Vagina (tissue), 2 donors: ENCODE measurements around the gene LPP. TPM values are rescaled to one million over a fixed set of nuclear protein-coding genes. Genes with fewer than 3 reads are reported as not detected.

Experiments used
- DNase-seq, 2 donors: peaks; one replicate each; pipeline ENCODE4 v3.0.0-alpha.2; 2017; ENCODE audit errors: extremely low spot score in 2 of 2
- H3K27ac ChIP-seq: fragments of 200-600 bp; sonication (generic); one replicate; pipeline ENCODE4 v1.5.1; 2019
- H3K27me3 ChIP-seq: fragments of 200-600 bp; sonication (generic); one replicate; pipeline ENCODE4 v1.5.1; 2019
- H3K36me3 ChIP-seq, 2 donors: fragments of 200-600 bp; sonication (generic); one replicate each; pipeline ENCODE4 v1.5.1; 2017 to 2019
- H3K4me1 ChIP-seq: fragments of 200-600 bp; sonication (generic); one replicate; pipeline ENCODE4 v1.5.1; 2019
- H3K4me3 ChIP-seq, 2 donors: fragments of 200-600 bp; sonication (generic); 1 replicate in 1 of 2; 2 replicates in 1 of 2; pipeline ENCODE4 v1.5.1; 2016 to 2019
- H3K9me3 ChIP-seq: fragments of 200-600 bp; sonication (generic); one replicate; pipeline ENCODE4 v1.5.1; 2019
- POLR2A ChIP-seq, 2 donors: fragments of 450-650 bp; IDR thresholded peaks; one replicate each; pipeline ENCODE4 v1.6.1; 2017; ENCODE audit warnings: antibody characterized with exemption in 2 of 2, mild to moderate bottlenecking in 2 of 2, moderate library complexity in 2 of 2
- POLR2AphosphoS5 ChIP-seq, 2 donors: sonication (generic); formaldehyde crosslinking; IDR thresholded peaks; one replicate each; pipeline ENCODE4 v1.9.0; 2017; ENCODE audit warnings: antibody characterized with exemption in 2 of 2, mild to moderate bottlenecking in 2 of 2, low read depth in 1 of 2; ENCODE audit not compliant: insufficient read depth in 1 of 2
- intact Hi-C: fragments of 100-400 bp; cut with DNase I; formaldehyde crosslinking; loops from one replicate; pipeline ENCODE4 v1.15.1; 2023
- total RNA-seq: library from RNA; depleted of rRNA; stranded (reverse); fragments of >200 nt; gene quantifications from one replicate; pipeline ENCODE4 v1.2.3, GENCODE V29; 2016
- TF ChIP-seq, protein P1 (sequence below), 3 experiments: fragments of 450-650 bp in 2 of 3; fragments of 200-600 bp in 1 of 3; sonication (generic) in 1 of 3; IDR thresholded peaks; one replicate each; pipeline ENCODE4 v1.5.1; 2017 to 2019; ENCODE audit warnings: antibody characterized with exemption in 3 of 3, mild to moderate bottlenecking in 2 of 3, moderate library complexity in 2 of 3

The LPP gene
- total RNA-seq, 1 donor from 2014 or later: 248 TPM

DNA sequence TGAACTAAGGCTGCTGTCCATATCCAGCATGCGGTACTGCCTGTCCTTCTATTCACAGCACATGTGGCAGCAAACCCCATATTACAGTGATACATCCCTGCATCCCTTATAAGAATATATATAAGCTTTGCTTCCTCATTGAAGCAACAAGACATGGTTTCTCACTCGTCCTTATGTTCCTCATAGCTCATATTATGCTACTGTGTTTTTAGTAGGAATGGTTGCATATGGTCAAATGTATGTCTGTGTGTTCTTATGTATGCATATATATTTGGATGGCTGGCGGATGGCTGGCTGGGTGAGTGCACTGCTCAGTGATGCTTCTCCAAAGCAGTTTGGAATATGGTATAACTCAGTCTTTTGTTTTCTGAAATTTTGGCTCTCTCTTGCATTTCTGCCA is 254.9 kb downstream of the LPP start:
- no peak overlapping the region for H3K27ac ChIP-seq
- H3K4me1 ChIP-seq: no peaks in the 10 kb centered on the region
- H3K27me3 ChIP-seq: no peaks in the 10 kb centered on the region
- no peak overlapping the region for H3K4me3 ChIP-seq
- TF ChIP-seq POLR2AphosphoS5 (IDR thresholded peaks at IDR 0.05; ENCODE audit: insufficient read depth in 1 of 2, low read depth in 1 of 2) (no peak), POLR2A (IDR thresholded peaks at IDR 0.05) (no peak)
- TF ChIP-seq, protein P1, sequence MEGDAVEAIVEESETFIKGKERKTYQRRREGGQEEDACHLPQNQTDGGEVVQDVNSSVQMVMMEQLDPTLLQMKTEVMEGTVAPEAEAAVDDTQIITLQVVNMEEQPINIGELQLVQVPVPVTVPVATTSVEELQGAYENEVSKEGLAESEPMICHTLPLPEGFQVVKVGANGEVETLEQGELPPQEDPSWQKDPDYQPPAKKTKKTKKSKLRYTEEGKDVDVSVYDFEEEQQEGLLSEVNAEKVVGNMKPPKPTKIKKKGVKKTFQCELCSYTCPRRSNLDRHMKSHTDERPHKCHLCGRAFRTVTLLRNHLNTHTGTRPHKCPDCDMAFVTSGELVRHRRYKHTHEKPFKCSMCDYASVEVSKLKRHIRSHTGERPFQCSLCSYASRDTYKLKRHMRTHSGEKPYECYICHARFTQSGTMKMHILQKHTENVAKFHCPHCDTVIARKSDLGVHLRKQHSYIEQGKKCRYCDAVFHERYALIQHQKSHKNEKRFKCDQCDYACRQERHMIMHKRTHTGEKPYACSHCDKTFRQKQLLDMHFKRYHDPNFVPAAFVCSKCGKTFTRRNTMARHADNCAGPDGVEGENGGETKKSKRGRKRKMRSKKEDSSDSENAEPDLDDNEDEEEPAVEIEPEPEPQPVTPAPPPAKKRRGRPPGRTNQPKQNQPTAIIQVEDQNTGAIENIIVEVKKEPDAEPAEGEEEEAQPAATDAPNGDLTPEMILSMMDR (IDR thresholded peaks at IDR 0.05): no peak
- DNase-seq: no peak
- H3K36me3 ChIP-seq: peaks cover 0 to 9% of the 10 kb centered on the region in 2 donors
- no peaks in the 10 kb centered on the region for H3K9me3 ChIP-seq
- intact Hi-C loops: no loop called here

DNA sequence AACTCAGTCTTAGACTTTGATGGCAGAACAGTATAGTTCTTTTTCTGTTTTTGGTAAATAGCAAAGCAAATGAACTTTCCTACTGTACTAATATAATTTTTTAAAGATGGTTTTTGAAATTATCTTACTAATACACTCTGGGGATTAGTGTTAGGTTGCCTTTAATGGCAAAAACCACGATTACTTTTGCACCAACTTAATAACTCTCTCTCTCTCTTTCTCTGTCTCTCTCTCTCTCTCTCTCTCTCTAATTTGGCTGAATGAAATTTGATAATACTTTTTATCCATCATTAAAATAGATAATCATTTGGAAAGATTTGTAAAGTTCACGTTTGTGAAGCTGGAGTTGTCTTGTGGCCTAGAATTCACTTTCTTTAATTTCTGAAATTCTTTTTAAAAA is 257.8 kb downstream of the LPP start:
- TF ChIP-seq, protein P1 (IDR thresholded peaks at IDR 0.05): no peak
- TF ChIP-seq POLR2A (IDR thresholded peaks at IDR 0.05): no peak
- TF ChIP-seq POLR2AphosphoS5 (IDR thresholded peaks at IDR 0.05; ENCODE audit: insufficient read depth in 1 of 2, low read depth in 1 of 2): no peak
- H3K4me3 ChIP-seq: no peak overlapping the region
- H3K36me3 ChIP-seq: peaks cover 0 to 3% of the 10 kb centered on the region in 2 donors
- intact Hi-C loops: no loop called here
- H3K27me3 ChIP-seq: no peaks in the 10 kb centered on the region
- no peak overlapping the region for H3K27ac ChIP-seq
- no peaks in the 10 kb centered on the region for H3K4me1 ChIP-seq
- DNase-seq: no peak
- no peaks in the 10 kb centered on the region for H3K9me3 ChIP-seq

DNA sequence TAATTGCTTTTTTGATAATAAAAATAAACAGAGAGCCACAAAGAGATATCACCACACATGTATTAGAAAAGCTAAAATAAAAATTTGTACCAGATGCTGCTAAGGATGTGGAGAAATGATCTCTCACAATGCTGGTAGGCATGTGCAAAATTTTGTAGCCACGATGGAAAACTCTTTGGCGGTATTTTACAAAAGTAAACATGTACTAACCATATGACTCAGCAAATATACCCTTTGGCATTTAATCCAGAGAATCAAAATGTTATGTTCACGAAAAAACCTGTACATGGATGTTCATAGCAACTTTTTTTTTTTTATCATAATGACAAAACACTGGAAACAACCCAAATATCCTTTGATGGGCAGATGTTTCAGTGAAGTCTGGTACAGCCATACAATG is 261.2 kb downstream of the LPP start:
- no peak for DNase-seq
- H3K27me3 ChIP-seq: no peaks in the 10 kb centered on the region
- no peaks in the 10 kb centered on the region for H3K36me3 ChIP-seq
- intact Hi-C loops: no loop called here
- no peak for TF ChIP-seq POLR2A (IDR thresholded peaks at IDR 0.05)
- TF ChIP-seq POLR2AphosphoS5 (IDR thresholded peaks at IDR 0.05; ENCODE audit: insufficient read depth in 1 of 2, low read depth in 1 of 2): no peak
- TF ChIP-seq, protein P1 (IDR thresholded peaks at IDR 0.05): no peak
- H3K9me3 ChIP-seq: no peaks in the 10 kb centered on the region
- H3K4me3 ChIP-seq: no peak overlapping the region
- no peak overlapping the region for H3K27ac ChIP-seq
- no peaks in the 10 kb centered on the region for H3K4me1 ChIP-seq

DNA sequence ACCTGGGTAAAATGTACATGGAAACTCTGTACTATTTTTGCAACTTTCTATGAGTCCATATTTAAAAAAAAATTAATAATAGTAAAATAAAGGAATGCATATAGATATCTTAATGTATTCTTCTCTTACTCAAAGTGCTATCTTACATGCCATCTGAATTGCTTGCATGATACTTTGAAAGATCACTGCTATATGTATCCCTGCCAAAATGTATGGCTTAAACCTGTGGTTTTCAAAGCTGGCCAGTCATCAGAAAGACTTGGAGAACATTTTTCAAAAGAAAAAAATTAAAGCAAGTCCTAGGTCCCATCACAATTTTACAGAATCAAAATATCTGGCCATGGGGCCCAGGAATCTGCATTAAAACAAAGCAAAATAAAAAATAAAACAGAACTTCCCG is 262.1 kb downstream of the LPP start:
- TF ChIP-seq, protein P1 (IDR thresholded peaks at IDR 0.05): no peak
- TF ChIP-seq POLR2A (IDR thresholded peaks at IDR 0.05): no peak
- TF ChIP-seq POLR2AphosphoS5 (IDR thresholded peaks at IDR 0.05; ENCODE audit: insufficient read depth in 1 of 2, low read depth in 1 of 2): no peak
- Histone ChIP-seq H3K9me3 (no peaks in the 10 kb centered on the region), H3K27ac (no peak overlapping the region), H3K36me3 (no peaks in the 10 kb centered on the region), H3K4me1 (peaks cover 6% of the 10 kb centered on the region), H3K4me3 (no peak overlapping the region), H3K27me3 (no peaks in the 10 kb centered on the region)
- intact Hi-C loops: no loop called here
- DNase-seq: no peak

DNA sequence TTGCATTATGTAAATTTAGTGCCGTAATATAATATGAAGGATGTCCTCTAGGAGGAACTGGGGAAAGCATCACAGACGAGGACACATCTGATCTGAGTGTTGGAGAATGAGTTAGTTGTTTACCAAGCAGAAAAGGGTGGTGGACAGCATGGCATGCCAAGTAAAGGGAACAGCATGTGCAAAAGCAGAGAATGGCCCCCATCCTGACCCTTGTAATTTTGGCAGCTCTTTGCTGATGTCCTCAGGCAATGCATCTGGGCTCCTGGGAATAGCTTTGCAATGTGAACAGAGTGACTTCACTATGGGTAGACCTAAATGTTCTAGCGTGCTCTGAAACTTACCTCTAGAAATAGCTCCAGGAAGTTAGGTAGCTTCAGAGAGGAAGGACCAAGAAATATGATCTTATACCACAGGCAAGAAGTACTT is 263.3 kb downstream of the LPP start:
- TF ChIP-seq, protein P1 (IDR thresholded peaks at IDR 0.05): no peak
- TF ChIP-seq POLR2A (IDR thresholded peaks at IDR 0.05): no peak
- TF ChIP-seq POLR2AphosphoS5 (IDR thresholded peaks at IDR 0.05; ENCODE audit: insufficient read depth in 1 of 2, low read depth in 1 of 2): no peak
- H3K4me3 ChIP-seq: no peak overlapping the region
- H3K4me1 ChIP-seq: peaks cover 17% of the 10 kb centered on the region
- DNase-seq: no peak
- intact Hi-C loops: no loop called here
- no peaks in the 10 kb centered on the region for H3K27me3 ChIP-seq
- no peaks in the 10 kb centered on the region for H3K36me3 ChIP-seq
- H3K27ac ChIP-seq: no peak overlapping the region
- no peaks in the 10 kb centered on the region for H3K9me3 ChIP-seq
